ENCODE data around the gene METTL6.
"Not testable (repeated sequence)": the region's sequence is repeated elsewhere in the genome, so short reads cannot be mapped to it uniquely, and the experiment has no call there.

The METTL6 gene

GRCh38 chr3:15401936-15402335 is 25.4 kb downstream of the METTL6 start:
- no peak for TF ChIP-seq ZFX (IDR thresholded peaks at IDR 0.05)
- TF ChIP-seq, protein P1, sequence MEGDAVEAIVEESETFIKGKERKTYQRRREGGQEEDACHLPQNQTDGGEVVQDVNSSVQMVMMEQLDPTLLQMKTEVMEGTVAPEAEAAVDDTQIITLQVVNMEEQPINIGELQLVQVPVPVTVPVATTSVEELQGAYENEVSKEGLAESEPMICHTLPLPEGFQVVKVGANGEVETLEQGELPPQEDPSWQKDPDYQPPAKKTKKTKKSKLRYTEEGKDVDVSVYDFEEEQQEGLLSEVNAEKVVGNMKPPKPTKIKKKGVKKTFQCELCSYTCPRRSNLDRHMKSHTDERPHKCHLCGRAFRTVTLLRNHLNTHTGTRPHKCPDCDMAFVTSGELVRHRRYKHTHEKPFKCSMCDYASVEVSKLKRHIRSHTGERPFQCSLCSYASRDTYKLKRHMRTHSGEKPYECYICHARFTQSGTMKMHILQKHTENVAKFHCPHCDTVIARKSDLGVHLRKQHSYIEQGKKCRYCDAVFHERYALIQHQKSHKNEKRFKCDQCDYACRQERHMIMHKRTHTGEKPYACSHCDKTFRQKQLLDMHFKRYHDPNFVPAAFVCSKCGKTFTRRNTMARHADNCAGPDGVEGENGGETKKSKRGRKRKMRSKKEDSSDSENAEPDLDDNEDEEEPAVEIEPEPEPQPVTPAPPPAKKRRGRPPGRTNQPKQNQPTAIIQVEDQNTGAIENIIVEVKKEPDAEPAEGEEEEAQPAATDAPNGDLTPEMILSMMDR (conservative IDR thresholded peaks at IDR 0.05) = no peak
- H3K27ac ChIP-seq = no peak overlapping the region

GRCh38 chr3:15399970-15400369 is 27.4 kb downstream of the METTL6 start:
- TF ChIP-seq ZFX (IDR thresholded peaks at IDR 0.05) = no peak
- TF ChIP-seq, protein P1 (conservative IDR thresholded peaks at IDR 0.05) = no peak

DNA sequence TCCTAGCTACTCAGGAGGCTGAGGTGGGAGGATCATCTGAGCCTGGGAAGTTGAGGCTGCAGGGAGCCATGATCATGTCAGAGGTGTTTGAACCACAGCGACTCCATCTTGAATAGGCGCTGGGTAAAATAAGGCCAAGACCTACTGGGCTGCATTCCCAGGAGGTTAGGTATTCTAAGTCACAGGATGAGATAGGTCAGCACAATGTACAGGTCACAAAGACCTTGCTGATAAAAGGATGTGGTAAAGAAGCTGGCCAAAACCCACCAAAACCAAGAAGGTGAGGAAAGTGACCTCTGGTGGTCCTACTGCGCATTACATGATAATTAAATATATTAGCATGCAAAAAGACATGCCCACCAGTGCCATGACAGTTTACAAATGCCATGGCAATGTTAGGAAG is 28.6 kb downstream of the METTL6 start:
- TF ChIP-seq, protein P1 (conservative IDR thresholded peaks at IDR 0.05) = peak; percentile 30
- H3K27ac ChIP-seq = not testable (repeated sequence)

More at GRCh38 chr3:15399970-15400369, 27.4 kb downstream of the METTL6 start:
- no peak overlapping the region for H3K27ac ChIP-seq

DNA sequence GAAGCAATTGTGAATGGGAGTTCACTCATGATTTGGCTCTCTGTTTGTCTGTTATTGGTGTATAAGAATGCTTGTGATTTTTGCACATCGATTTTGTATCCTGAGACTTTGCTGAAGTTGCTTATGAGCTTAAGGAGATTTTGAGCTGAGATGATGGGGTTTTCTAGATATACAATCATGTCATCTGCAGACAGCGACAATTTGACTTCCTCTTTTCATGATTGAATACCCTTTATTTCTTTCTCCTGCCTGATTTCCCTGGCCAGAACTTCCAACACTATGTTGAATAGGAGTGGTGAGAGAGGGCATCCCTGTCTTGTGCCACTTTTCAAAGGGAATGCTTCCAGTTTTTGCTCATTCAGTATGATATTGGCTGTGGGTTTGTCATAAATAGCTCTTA is 34.1 kb downstream of the METTL6 start:
- H3K27ac ChIP-seq = not testable (repeated sequence)

DNA sequence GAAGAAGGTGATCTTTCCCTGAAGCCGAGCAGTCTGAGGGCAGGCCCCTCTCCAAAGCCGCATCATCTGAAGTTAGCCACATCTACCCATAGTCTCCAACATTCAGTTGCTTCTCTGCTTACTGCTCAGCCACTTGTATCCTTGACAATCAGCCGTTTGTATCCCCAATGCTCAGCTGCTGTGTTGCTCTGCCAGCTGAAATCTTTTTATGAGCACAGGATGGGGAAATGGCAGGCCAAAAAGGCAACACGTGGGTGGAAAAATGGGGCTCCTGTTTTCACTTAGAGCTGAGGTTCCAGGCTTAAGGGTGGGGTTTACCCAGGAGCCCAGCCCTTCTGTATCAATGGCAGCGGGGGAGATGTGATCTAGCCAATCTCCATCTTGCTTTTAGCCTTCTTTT is 36.3 kb downstream of the METTL6 start:
- no peak for TF ChIP-seq ZFX (IDR thresholded peaks at IDR 0.05)
- TF ChIP-seq, protein P1 (conservative IDR thresholded peaks at IDR 0.05) = no peak

DNA sequence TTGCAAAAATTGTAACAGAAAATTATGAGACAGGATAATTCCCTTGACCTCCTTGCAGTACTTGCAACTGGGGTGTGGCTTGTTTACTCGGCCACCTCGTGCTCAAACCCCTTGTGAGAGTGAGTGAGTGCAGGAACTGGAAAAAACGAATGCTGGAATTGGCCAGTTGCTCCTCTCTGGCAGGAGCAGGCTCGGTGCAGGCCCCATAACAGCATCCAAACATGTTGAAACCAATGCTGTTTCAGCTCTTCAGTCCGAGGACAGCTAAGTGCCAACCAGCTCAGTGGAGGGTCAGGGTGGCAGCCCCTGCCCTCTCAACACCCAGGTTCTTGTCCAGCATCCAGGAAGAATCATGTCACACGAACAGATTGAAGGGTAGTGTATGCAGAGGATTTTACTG is 36.9 kb downstream of the METTL6 start:
- no peak for TF ChIP-seq ZFX (IDR thresholded peaks at IDR 0.05)
- TF ChIP-seq, protein P1 (conservative IDR thresholded peaks at IDR 0.05) = no peak

More for the DNA sequence above, 36.3 kb downstream of the METTL6 start:
- H3K27ac ChIP-seq = no peak overlapping the region

DNA sequence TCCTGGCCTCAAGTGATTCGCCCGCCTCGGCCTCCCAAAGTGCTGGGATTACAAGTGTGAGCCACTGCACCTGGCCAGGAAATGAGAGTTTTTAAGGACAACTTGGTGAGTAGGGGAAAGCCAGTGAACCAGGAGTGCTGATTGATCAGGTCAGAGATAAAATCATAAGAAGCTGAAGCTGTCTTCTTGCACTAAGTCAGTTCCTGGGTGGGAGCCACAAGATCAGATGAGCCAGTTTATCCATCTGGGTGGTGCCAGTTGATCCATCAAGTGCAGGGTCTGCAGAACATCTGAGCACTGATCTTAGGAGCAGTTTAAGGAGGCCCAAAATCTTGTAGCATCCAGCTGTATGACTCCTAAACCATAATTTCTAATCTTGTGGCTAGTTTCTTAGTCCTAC is 39.0 kb downstream of the METTL6 start:
- not testable (repeated sequence) for H3K27ac ChIP-seq

More for the DNA sequence above, 36.9 kb downstream of the METTL6 start:
- H3K27ac ChIP-seq = no peak overlapping the region

DNA sequence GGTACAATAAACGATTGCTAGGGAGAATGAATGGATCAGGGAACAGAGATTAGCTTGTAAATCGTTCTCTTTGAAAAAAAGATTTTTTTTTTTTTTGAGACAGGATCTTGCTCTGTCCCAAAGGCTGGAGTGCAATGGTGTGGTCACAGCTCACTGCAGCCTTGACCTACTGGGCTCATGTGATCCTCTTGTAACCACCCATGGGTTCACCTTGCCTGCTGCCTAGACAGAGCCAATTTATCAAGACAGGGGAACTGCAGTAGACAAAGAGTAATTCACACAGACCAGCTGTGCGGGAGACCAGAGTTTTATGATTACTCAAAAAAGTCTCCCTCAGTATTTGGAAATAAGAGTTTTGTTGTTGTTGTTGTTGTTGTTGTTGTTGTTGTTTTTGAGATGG is 39.6 kb downstream of the METTL6 start:
- no peak overlapping the region for H3K27ac ChIP-seq
- TF ChIP-seq ZFX (IDR thresholded peaks at IDR 0.05) = no peak
- TF ChIP-seq, protein P1 (conservative IDR thresholded peaks at IDR 0.05) = no peak

DNA sequence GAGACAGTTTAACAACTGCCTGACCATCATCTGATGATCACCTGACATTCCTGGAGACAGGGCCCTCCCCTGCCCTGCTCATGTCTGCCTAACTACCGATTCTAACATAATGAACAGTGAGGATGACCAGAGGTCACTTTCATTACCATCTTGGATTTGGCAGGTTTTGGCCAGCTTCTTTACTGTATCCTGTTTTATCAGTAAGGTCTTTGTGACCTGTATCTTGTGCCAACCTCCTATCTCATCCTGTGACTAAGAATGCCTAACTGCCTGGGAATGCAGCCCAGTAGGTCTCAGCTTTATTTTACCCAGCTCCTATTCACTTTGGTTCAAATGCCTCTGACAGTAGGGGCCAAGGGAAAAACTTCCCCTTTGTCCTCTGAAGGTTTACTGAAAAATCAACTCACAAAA is 40.2 kb downstream of the METTL6 start:
- no peak overlapping the region; the same call in 1 of the 2 replicates for H3K27ac ChIP-seq
- no peak for TF ChIP-seq ZFX (IDR thresholded peaks at IDR 0.05)
- TF ChIP-seq, protein P1 (conservative IDR thresholded peaks at IDR 0.05) = no peak

DNA sequence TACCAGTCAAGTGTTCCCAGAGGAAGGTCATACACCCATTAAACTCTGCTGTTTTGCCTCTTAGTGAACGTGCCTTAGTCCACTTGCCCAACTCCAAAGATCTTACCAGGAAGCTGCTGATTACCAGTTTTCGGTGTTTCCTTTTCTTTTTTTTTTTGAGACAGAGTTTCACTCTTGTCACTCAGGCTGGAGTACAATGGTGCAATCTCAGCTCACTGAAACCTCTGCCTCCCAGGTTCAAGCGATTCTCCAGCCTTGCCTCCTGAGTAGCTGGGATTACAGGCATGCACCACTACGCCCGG is 40.7 kb downstream of the METTL6 start:
- H3K27ac ChIP-seq = not testable (repeated sequence)

Measured in C4-2B (cell line).